Measurements from ENCODE around the gene CAPN3.

The CAPN3 gene

GRCh38 chr15:42363487-42363886 is 4.2 kb downstream of the CAPN3 start:
- in situ Hi-C loops (cut with HindIII; ENCODE audit: low sequenced_read_pairs) = no loop called here
- DNase-seq (ENCODE audit: low read depth, low spot score) = no peak
- H3K4me3 ChIP-seq (ENCODE audit: low read depth, low read length) = no peak overlapping the region
- TF ChIP-seq CTCF (IDR thresholded peaks at IDR 0.05; ENCODE audit: low read depth, low read length) = no peak

- no peak for DNase-seq (ENCODE audit: low read depth, low spot score)
- in situ Hi-C loops (cut with HindIII; ENCODE audit: low sequenced_read_pairs) = no loop called here
- TF ChIP-seq CTCF (IDR thresholded peaks at IDR 0.05; ENCODE audit: low read depth, low read length) = no peak
- H3K4me3 ChIP-seq (ENCODE audit: low read depth, low read length) = no peak overlapping the region
Measured at GRCh38 chr15:42363942-42364341, 4.6 kb downstream of the CAPN3 start.

GRCh38 chr15:42364529-42364928 is 5.2 kb downstream of the CAPN3 start:
- in situ Hi-C loops (cut with HindIII; ENCODE audit: low sequenced_read_pairs) = no loop called here
- no peak for DNase-seq (ENCODE audit: low read depth, low spot score)
- TF ChIP-seq CTCF (IDR thresholded peaks at IDR 0.05; ENCODE audit: low read depth, low read length) = no peak
- H3K4me3 ChIP-seq (ENCODE audit: low read depth, low read length) = no peak overlapping the region

- in situ Hi-C loops (cut with HindIII; ENCODE audit: low sequenced_read_pairs) = no loop called here
Measured at GRCh38 chr15:42365921-42366550, 6.7 kb downstream of the CAPN3 start.

GRCh38 chr15:42367041-42367440 is 7.7 kb downstream of the CAPN3 start:
- no peak for DNase-seq (ENCODE audit: low read depth, low spot score)
- no peak overlapping the region for H3K4me3 ChIP-seq (ENCODE audit: low read depth, low read length)
- in situ Hi-C loops (cut with HindIII; ENCODE audit: low sequenced_read_pairs) = no loop called here
- no peak for TF ChIP-seq CTCF (IDR thresholded peaks at IDR 0.05; ENCODE audit: low read depth, low read length)

More at GRCh38 chr15:42365921-42366550, 6.7 kb downstream of the CAPN3 start:
- no peak for DNase-seq (ENCODE audit: low read depth, low spot score)
- no peak for TF ChIP-seq CTCF (IDR thresholded peaks at IDR 0.05; ENCODE audit: low read depth, low read length)
- no peak overlapping the region for H3K4me3 ChIP-seq (ENCODE audit: low read depth, low read length)

- no peak for TF ChIP-seq CTCF (IDR thresholded peaks at IDR 0.05; ENCODE audit: low read depth, low read length)
- no peak overlapping the region for H3K4me3 ChIP-seq (ENCODE audit: low read depth, low read length)
- no peak for DNase-seq (ENCODE audit: low read depth, low spot score)
- in situ Hi-C loops (cut with HindIII; ENCODE audit: low sequenced_read_pairs) = no loop called here
Measured at GRCh38 chr15:42368096-42368495, 8.8 kb downstream of the CAPN3 start.
